Neural cell (in vitro differentiated cells): Measurements from ENCODE around the gene CCDC102A. TPM values are rescaled to one million over a fixed set of nuclear protein-coding genes. Genes with fewer than 3 reads are reported as not detected.

Source experiments
- H2AFZ ChIP-seq: fragments of 200-600, 300-800 bp; sonication (generic), shearing (Covaris generic); 2 replicates; pipeline ENCODE4 v1.6.0; 2014; ENCODE audit warnings: low read depth, mild to moderate bottlenecking, antibody characterized with exemption, low read length, moderate library complexity
- H3F3A ChIP-seq: fragments of 200-600 bp; shearing (Covaris generic); 2 replicates; pipeline ENCODE4 v1.6.1; 2016; ENCODE audit warnings: mild to moderate bottlenecking, moderate library complexity, mixed read lengths, antibody characterized with exemption, low read length; ENCODE audit not compliant: insufficient read depth, poor library complexity, severe bottlenecking
- H3K27ac ChIP-seq: fragments of 200-600, 300-800 bp; sonication (generic), shearing (Covaris generic); 2 replicates; pipeline ENCODE4 v1.5.1; 2014; ENCODE audit warnings: mild to moderate bottlenecking, low read length, moderate library complexity
- H3K27me3 ChIP-seq: fragments of 300-800, 200-600 bp; sonication (generic), shearing (Covaris generic); 2 replicates; pipeline ENCODE4 v1.6.0; 2014; ENCODE audit warnings: mild to moderate bottlenecking, low read depth, low read length, moderate library complexity; ENCODE audit not compliant: insufficient read depth
- H3K36me3 ChIP-seq: fragments of 300-800, 200-600 bp; sonication (generic), shearing (Covaris generic); 2 replicates; pipeline ENCODE4 v1.5.1; 2014; ENCODE audit warnings: mild to moderate bottlenecking, antibody characterized with exemption, low read length, moderate library complexity; ENCODE audit not compliant: insufficient read depth
- H3K4me2 ChIP-seq: fragments of 300-800, 200-600 bp; sonication (generic), shearing (Covaris generic); 2 replicates; pipeline ENCODE4 v1.6.0; 2014; ENCODE audit warnings: mild to moderate bottlenecking, low read length
- H3K4me3 ChIP-seq: fragments of 300-800, 200-600 bp; sonication (generic), shearing (Covaris generic); 2 replicates; pipeline ENCODE4 v1.5.1; 2014; ENCODE audit warnings: mild to moderate bottlenecking, low read length, moderate library complexity
- H3K79me2 ChIP-seq: fragments of 200-600 bp; shearing (Covaris generic); replicated peaks from 2 replicates; pipeline ENCODE4 v1.6.0; 2014; ENCODE audit warnings: mild to moderate bottlenecking, low read length, moderate library complexity; ENCODE audit not compliant: insufficient read depth
- H3K9ac ChIP-seq: fragments of 300-800, 200-600 bp; sonication (generic), shearing (Covaris generic); 2 replicates; pipeline ENCODE4 v1.6.1; 2016; ENCODE audit warnings: mild to moderate bottlenecking, low read length, mixed read lengths
- H3K9me2 ChIP-seq: fragments of 200-600 bp; shearing (Covaris generic); 2 replicates; pipeline ENCODE4 v1.6.1; 2016; ENCODE audit warnings: mild to moderate bottlenecking, low read length, mixed read lengths; ENCODE audit not compliant: insufficient read depth
- H3K9me3 ChIP-seq: fragments of 200-600, 300-800 bp; sonication (generic), shearing (Covaris generic); 2 replicates; pipeline ENCODE4 v1.6.1; 2016; ENCODE audit warnings: mild to moderate bottlenecking, mixed run types, low read length, moderate library complexity, mixed read lengths
- H4K20me1 ChIP-seq: fragments of 200-600 bp; shearing (Covaris generic); 2 replicates; pipeline ENCODE4 v1.6.1; 2016; ENCODE audit warnings: mild to moderate bottlenecking, mixed run types; ENCODE audit not compliant: insufficient read depth
- CTCF ChIP-seq: fragments of 450-650 bp; IDR thresholded peaks from 2 replicates; pipeline ENCODE4 v1.5.1; 2014; ENCODE audit warnings: antibody characterized with exemption, mild to moderate bottlenecking, moderate library complexity; ENCODE audit not compliant: poor library complexity, severe bottlenecking
- EP300 ChIP-seq: fragments of 450-650 bp; conservative IDR thresholded peaks from 2 replicates; pipeline ENCODE4 v1.6.1; 2014; ENCODE audit warnings: antibody characterized with exemption, mild to moderate bottlenecking, moderate library complexity; ENCODE audit not compliant: poor library complexity, severe bottlenecking
- EZH2 ChIP-seq: fragments of 200-600, 300-800 bp; shearing (Covaris generic), sonication (generic); IDR thresholded peaks from 2 replicates; pipeline ENCODE4 v1.6.1; 2014; ENCODE audit warnings: antibody characterized with exemption, low read length, borderline replicate concordance, mild to moderate bottlenecking; ENCODE audit not compliant: insufficient read depth, poor library complexity, severe bottlenecking
- MXI1 ChIP-seq: fragments of 450-650 bp; conservative IDR thresholded peaks from 2 replicates; pipeline ENCODE4 v1.6.1; 2014; ENCODE audit warnings: antibody characterized with exemption, mild to moderate bottlenecking; ENCODE audit not compliant: poor library complexity, severe bottlenecking
- POLR2AphosphoS5 ChIP-seq: IDR thresholded peaks from 2 replicates; pipeline ENCODE4 v1.6.1; 2012
- RAD21 ChIP-seq: fragments of 450-650 bp; conservative IDR thresholded peaks from 2 replicates; pipeline ENCODE4 v1.6.1; 2014; ENCODE audit warnings: antibody characterized with exemption, mild to moderate bottlenecking, moderate library complexity
- SMC3 ChIP-seq: fragments of 450-650 bp; conservative IDR thresholded peaks from 2 replicates; pipeline ENCODE4 v1.6.1; 2014; ENCODE audit warnings: antibody characterized with exemption, mild to moderate bottlenecking, moderate library complexity; ENCODE audit not compliant: poor library complexity
- TAF1 ChIP-seq: IDR thresholded peaks from 2 replicates; pipeline ENCODE4 v1.6.1; 2012; ENCODE audit warnings: low read depth
- polyA plus RNA-seq: library from polyadenylated mRNA; depleted of rRNA; stranded (reverse); fragments of >200 nt; gene quantifications from 2 replicates; pipeline ENCODE4 v1.2.3, GENCODE V29; 2014
- TF ChIP-seq, protein P1 (sequence below): IDR thresholded peaks from 2 replicates; pipeline ENCODE4 v1.6.1; 2012; ENCODE audit warnings: borderline replicate concordance

CCDC102A gene
- polyA plus RNA-seq, 1 donor from 2014 or later: 0.20 TPM

DNA sequence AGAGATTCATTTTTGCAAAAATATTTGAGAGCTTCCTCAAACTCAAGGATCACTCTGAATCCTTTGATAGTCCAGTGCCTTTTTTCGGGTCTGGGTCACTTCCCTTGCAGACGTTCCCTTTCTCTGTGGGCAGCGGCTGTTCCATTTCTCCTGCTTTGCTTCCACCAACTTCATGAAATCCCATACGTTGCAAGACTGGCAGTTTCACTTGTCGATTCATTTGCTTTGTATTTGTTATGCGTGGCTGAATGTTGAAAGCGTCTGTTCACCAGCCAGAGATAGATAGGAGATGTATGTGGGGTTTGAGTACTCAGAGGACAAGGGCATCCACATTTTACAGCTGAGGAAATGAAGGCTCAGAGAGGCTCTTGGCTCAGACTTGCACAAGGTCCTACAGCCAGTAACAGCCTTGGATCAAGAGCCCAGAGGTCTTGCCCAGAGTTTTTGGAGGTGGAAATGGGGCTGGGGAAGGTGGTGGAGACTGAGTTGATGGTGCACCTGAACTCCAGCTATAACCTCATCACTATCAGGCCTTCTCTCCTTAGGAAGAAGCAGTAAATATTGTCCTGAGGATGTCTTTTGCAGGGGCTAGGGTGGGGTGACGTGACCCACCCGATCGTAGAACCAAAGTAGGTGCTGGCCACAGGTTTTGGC, 1.3 kb upstream of the CCDC102A start:
- Histone ChIP-seq H3F3A (peaks cover 5% of the 10 kb centered on the region), H3K9me3 (no peaks in the 10 kb centered on the region), H3K4me3 (no peak overlapping the region), H2AFZ (no peak overlapping the region), H3K27ac (no peak overlapping the region), H3K4me2 (no peak overlapping the region), H3K9me2 (no peaks in the 10 kb centered on the region), H3K9ac (no peak overlapping the region), H4K20me1 (no peaks in the 10 kb centered on the region), H3K79me2 (no peaks in the 10 kb centered on the region), H3K27me3 (peaks cover 13% of the 10 kb centered on the region), H3K36me3 (no peaks in the 10 kb centered on the region)
- TF ChIP-seq RAD21 (no peak), TAF1 (no peak), EZH2 (no peak), MXI1 (no peak), POLR2AphosphoS5 (no peak), EP300 (no peak), CTCF (no peak), SMC3 (no peak)
- TF ChIP-seq, protein P1, sequence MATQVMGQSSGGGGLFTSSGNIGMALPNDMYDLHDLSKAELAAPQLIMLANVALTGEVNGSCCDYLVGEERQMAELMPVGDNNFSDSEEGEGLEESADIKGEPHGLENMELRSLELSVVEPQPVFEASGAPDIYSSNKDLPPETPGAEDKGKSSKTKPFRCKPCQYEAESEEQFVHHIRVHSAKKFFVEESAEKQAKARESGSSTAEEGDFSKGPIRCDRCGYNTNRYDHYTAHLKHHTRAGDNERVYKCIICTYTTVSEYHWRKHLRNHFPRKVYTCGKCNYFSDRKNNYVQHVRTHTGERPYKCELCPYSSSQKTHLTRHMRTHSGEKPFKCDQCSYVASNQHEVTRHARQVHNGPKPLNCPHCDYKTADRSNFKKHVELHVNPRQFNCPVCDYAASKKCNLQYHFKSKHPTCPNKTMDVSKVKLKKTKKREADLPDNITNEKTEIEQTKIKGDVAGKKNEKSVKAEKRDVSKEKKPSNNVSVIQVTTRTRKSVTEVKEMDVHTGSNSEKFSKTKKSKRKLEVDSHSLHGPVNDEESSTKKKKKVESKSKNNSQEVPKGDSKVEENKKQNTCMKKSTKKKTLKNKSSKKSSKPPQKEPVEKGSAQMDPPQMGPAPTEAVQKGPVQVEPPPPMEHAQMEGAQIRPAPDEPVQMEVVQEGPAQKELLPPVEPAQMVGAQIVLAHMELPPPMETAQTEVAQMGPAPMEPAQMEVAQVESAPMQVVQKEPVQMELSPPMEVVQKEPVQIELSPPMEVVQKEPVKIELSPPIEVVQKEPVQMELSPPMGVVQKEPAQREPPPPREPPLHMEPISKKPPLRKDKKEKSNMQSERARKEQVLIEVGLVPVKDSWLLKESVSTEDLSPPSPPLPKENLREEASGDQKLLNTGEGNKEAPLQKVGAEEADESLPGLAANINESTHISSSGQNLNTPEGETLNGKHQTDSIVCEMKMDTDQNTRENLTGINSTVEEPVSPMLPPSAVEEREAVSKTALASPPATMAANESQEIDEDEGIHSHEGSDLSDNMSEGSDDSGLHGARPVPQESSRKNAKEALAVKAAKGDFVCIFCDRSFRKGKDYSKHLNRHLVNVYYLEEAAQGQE: no peak

GRCh38 chr16:57537194-57537505, 779 bp upstream of the CCDC102A start:
- no peaks in the 10 kb centered on the region for H3K9me3 ChIP-seq
- no peak for TF ChIP-seq RAD21
- TF ChIP-seq SMC3: no peak
- no peak for TF ChIP-seq EZH2
- TF ChIP-seq CTCF: no peak
- TF ChIP-seq, protein P1: no peak
- TF ChIP-seq TAF1: no peak
- TF ChIP-seq POLR2AphosphoS5: no peak
- TF ChIP-seq MXI1: no peak
- no peak for TF ChIP-seq EP300
- H3K9me2 ChIP-seq: no peaks in the 10 kb centered on the region
- H3K9ac ChIP-seq: no peak overlapping the region
- H3K27ac ChIP-seq: no peak overlapping the region
- no peak overlapping the region for H3K4me2 ChIP-seq
- H3K36me3 ChIP-seq: no peaks in the 10 kb centered on the region
- H2AFZ ChIP-seq: no peak overlapping the region
- H3K79me2 ChIP-seq: no peaks in the 10 kb centered on the region
- H3K27me3 ChIP-seq: peaks cover 13% of the 10 kb centered on the region
- H3K4me3 ChIP-seq: peak overlapping the region; percentile 72
- H3F3A ChIP-seq: peaks cover 5% of the 10 kb centered on the region
- H4K20me1 ChIP-seq: no peaks in the 10 kb centered on the region
